Fibroblast of skin of left quadriceps (primary cell): ENCODE results near the gene ZNRF1.
A peak's percentile ranks its signal among the peaks of the same experiment; 100 is the strongest.

ENCODE experiments used
- DNase-seq, 2 experiments: peaks; one replicate each; pipeline ENCODE4 v3.0.0-alpha.2; 2013; ENCODE audit warnings: low read depth in 2 of 2

The ZNRF1 gene

DNA sequence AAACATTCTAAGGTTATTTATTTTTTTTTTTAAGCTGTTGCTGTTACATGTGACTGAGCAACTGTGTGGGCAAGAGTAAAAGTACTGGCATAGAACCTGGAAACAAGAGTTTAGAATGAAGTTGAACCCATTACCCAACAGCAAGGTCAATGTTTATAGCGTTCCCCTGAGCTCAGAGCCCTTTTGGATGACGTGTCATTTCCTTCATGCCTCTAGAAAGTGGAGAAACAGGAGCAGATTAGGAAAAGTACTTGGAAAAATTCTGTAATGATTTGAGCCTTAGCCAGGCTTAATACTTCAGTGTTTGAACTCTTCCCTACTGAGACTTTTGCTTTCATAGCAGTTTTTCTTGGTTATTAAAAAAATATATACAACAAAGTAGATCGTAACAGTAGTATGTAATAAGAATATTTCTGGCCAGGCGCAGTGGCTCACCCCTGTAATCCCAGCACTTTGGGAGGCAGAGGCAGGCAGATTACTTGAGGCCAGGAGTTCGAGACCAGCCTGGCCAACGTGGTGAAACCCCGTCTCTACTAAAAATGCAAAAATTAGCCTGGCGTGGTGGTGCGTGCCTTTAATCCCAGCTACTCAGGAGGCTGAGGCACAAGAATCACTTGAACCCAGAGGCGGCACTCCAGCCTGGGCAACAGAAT, 27.5 kb downstream of the ZNRF1 start:
- peak; percentile 71 to 74 for DNase-seq

GRCh38 chr16:75026892-75027391, 28.1 kb downstream of the ZNRF1 start:
- DNase-seq: no peak

- no peak for DNase-seq
Measured at GRCh38 chr16:75027520-75028300, 28.9 kb downstream of the ZNRF1 start.

GRCh38 chr16:75028544-75029135, 29.8 kb downstream of the ZNRF1 start:
- no peak for DNase-seq

GRCh38 chr16:75029854-75030253, 31.0 kb downstream of the ZNRF1 start:
- DNase-seq: peak in 1 of 2 experiments; percentile 27

DNA sequence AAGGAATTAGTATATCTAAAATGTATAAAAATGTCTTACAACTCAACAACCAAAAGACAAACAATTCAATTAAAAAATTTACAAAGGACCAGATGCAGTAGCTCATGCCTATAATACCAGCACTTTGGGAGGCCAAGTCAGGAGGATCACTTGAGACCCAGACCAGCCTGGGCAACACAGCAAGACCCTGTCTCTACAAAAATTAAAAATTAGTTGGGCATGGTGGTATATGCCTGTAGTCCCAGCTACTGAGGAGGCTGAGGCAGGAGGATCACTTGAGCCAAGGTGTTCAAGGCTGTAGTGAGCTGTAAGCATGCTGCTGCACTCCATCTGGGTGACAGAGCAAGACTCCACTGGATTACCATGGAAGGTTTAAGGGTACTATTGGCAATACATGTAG, 33.8 kb downstream of the ZNRF1 start:
- DNase-seq: no peak

DNA sequence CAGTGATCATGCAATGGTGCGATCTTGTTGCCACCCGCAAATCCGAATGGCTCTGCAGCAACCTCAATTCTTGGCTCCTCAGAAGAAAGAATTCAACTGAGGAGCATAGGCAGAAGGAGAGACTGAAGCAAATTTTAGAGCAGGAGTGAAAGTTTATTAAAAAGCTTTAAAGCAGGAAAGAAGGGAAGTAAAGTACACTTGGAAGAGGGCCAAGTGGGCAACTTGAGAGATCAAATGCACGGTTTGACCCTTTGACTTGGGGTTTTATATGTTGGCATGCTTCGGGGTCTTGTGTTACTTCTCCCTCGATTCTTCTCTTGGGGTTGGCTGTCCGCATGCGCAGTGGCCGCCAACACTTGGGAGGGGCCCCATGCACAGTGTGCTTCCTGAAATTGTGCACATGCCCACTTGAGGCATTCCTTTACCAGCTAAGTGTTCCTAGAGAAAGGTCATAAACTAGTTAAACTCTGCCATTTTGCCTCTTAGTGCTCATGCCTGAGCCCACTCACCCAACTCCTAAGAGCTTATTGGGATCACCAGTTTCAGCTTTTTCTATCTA, 36.7 kb downstream of the ZNRF1 start:
- DNase-seq: no peak

DNA sequence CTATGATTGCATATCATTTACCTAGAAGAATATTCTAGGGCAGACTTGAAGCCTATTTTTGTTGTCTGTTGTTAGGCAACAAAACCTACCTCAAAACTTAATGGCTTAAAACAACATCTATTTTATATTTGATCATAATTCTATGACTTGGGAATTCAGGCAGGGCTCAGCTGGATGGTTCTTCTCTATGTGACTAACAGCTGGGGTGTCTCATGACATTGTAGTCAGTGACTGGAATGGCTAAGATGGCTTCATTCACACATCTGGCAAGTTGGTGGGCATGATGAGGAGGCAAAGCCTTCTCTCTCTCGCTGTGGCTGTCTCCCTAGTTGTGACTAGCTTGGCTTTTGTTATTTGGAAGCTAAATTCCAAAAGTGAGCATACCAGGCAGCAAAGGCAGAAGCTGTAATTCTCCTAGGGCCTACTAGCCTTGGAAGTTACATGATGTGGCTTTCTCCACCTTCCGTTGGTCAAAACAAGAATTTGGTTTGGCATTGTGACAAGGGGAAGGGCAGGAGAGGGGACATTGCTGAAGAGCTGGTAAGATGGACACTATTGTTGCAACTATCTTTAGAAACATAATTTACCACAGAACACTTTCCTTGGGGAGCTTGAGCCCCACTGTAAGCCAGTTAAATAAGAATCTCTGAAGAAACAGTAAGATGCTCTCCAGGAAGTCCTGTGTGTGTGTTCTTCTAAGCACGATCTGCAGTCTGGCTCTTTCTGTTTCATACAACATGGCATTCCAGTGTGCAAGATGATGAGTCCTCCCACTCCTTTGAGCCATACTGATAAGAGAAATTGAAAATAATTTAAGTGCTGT, 39.4 kb downstream of the ZNRF1 start:
- no peak for DNase-seq

- DNase-seq: no peak
Measured at GRCh38 chr16:75039941-75040340, 41.1 kb downstream of the ZNRF1 start.

DNA sequence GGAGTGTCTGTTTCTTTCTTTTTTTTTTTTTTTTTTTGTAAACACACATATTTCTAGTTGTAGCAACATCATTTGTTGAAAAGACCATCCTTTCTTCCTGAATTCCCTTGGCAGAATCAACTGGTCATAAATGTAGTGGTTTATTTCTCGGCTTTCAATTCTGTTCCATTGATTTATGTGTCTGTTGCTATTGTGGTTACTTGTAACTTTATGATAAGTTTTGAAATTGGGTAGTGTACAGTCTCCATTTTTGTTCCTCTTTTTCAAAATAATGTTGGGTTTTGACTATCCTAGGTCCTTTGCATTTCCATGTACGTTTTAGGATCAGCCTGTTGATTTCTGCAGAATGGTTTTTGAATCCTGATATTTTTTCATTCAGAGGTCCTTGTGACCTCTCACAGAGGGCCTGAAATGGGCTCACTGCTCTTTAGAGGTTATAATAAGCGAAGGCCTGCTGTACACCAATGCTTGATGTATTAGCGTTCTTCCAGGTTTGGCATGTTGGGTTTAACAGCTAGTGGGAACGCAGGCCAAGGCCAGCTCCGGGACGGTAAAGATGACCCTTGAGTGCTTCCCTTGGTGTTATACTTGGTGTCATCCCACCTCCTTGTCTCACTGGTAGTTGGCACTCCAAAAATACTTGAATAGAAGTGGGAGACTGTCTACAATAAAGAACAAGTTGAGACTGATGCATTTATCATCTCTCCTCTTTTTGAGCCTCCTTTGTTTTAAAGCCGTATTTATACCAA, 43.8 kb downstream of the ZNRF1 start:
- no peak for DNase-seq

- DNase-seq: no peak
Measured at GRCh38 chr16:75043175-75043895, 44.5 kb downstream of the ZNRF1 start.

- no peak for DNase-seq
Measured at GRCh38 chr16:75044800-75045361, 46.1 kb downstream of the ZNRF1 start.

- no peak for DNase-seq
Measured at GRCh38 chr16:75045424-75045823, 46.6 kb downstream of the ZNRF1 start.

- no peak for DNase-seq
Measured at GRCh38 chr16:75048054-75048453, 49.2 kb downstream of the ZNRF1 start.

- no peak for DNase-seq
Measured at GRCh38 chr16:75048530-75048929, 49.7 kb downstream of the ZNRF1 start.

DNA sequence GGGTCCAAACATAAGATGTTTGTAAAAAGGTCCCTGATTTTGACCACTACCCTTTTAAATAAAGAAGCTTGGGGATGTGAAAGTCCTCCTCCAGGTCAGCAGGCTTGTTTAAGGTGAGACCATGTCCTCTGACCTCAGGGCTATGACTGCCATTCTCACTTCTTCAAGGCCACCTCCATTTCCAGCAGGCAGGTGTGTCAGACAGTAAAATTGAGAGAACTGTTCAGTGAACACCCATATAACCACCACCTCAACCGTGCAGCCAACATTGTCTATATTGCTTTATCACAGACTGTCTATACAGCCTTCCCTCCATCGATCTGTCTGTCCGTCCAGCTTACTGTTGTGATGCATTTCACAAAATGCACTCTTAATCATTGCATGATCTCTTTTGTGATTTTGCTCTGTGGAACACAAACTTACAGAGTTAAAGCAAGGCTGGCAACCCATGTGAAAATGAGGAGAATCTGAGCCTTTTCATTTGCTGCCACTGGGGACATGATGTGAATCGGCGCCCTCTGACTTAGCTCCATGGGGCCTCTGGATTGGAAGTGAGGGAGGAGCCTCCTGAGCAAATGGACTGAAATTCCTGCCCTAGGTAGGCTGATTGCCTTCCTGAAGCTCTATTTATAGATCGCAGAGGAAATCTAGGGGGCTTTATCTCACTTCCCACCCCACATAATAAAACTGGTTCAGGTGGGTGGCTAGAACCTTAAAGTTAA, 53.8 kb downstream of the ZNRF1 start:
- DNase-seq: no peak

GRCh38 chr16:75053791-75054555, 55.1 kb downstream of the ZNRF1 start:
- no peak for DNase-seq

- DNase-seq: no peak
Measured at GRCh38 chr16:75054556-75054947, 55.7 kb downstream of the ZNRF1 start.
